HG03521 (cell line): Measurements from ENCODE around the gene EPC2.
"Not testable (repeated sequence)": the region's sequence is repeated elsewhere in the genome, so short reads cannot be mapped to it uniquely, and the experiment has no call there.

Experiments
- ATAC-seq: cut with Tn5 transposase; IDR thresholded peaks from one replicate; pipeline ENCODE4 v1.9.1; 2021; ENCODE audit warnings: mild to moderate bottlenecking, moderate library complexity; ENCODE audit not compliant: unreplicated experiment

The EPC2 gene

DNA sequence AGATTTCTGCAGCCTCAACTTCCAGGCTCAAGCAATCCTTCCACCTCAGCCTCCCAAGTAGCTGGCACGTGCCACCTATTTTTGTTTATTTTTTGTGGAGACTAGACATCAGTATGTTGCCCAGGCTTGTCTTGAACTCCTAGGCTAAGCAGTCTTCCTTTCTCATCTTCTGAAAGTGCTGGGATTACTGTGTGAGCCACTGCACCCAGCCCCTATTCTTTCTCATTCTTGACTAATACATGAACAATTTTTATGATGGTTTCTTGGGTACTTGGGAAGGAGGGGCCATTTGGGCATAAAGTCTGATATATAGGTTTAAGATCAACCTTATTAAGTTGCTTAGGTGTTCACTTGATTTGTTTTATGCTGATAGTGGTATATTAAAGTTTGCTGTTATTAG is 26.2 kb downstream of the EPC2 start:
- ATAC-seq = no peak

DNA sequence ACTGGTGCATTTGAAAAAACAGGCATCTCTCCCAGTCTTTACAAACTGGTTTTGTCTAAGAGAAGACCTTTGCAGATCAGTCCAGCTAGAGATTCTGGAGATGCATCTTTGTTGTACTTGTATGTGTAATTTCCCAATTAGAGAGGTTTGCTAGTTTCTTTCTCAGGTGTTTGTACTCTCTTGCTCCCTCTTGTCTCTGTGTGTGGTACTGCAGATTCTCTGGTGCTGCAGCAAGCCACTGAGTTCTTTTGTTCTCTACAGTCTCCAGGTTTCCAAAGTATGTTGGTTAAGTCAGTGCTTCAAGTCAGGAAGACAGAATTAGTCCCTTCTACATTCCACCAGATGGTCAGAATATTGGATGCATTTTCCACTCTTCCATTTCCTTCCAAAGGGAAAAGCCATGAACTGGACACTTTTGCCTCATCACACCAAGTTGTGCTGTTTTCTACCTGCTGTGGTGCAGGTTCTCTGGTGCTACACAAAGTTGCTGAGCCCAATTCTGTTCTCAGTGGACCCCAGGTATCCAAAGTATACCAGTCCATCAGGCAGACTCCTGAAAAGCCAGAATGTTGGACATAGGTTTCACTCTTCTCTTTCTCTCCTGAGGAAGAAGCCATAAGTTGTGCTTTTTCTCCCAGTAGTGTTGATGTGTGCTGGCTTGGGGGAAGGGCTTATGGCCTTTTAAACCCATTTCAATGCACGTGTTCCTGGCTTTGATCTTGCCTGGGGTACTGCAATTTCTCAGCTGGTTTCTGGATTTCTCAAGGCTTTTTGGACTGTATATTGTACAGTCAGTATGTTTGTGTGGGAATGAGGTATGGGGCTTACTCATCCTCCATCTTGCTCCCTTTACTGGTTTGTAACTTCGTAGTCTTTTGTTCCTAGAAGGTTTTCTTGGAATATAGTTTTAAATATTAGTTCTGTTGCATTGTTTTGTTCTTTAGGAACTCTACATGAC is 29.8 kb downstream of the EPC2 start:
- no peak for ATAC-seq

DNA sequence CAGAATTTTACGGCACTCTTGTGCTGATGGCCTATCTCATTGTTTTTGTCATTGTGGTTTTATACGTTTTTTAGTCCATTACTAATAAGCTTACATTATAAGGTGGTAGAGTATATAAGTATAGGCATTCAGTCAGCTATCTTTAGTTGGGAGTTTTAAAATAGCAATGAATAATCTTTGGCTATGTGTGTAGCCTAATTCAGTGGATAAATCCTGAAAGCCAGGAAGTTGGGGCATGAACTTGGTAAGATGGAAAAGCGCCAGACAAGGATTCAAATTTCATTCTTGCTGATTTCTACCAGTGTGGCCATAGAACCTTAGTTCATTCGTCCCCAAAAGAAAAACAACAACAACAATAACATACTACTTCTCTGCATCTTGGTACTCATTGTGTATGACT is 31.2 kb downstream of the EPC2 start:
- no peak for ATAC-seq

DNA sequence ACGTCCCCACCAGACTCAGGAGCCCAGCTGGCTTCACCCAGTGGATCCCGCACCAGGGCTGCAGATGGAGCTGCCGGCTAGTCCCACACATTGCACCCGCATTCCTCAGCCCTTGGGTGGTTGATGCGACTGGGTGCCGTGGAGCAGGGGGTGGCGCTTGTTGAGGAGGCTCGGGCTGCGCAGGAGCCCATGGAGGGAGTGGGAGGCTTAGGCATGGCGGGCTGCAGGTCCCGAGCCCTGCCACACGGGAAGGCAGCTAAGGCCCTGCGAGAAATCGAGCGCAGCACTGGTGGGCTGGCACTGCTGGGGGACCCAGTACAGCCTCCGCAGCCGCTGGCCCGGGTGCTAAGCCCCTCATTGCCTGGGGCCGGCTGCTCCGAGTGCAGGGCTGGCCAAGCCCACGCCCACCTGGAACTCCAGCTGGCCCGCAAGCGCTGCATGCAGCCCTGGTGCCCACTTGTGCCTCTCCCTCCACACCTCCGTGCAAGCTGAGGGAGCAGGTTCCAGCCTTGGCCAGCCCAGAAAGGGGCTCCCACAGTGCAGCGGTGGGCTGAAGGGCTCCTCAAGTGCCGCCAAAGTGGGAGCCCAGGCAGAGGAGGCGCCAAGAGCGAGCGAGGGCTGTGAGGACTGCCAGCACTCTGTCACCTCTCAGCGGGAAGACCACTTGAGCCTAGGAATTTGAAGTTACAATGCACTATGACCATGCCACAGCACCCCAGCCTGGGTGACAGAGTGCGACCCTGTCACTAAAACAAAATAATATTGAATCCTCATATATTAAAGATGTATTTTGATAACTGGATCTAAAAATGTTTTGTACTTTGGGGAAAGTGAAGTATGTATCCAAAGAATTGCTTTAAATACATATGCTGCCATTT is 34.0 kb downstream of the EPC2 start:
- ATAC-seq = not testable (repeated sequence)

DNA sequence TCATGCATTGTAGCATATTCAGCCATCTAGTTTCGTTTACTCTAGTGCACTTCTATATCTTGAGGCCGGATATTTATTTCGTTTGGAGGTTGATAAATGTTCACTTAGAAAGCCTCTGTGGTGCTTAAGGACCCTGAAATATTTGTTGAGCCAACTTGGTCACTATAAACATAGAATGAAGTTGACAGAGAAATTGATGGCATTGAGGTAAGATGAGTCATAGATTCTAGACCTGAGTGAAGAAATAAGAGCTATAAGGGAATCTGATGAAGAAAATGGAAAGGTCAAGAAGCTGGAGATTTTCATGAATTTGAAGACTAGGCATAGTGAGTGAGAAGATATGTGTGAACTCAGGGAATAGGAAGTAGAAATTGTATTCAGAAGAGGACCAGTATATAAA is 35.9 kb downstream of the EPC2 start:
- ATAC-seq = no peak

DNA sequence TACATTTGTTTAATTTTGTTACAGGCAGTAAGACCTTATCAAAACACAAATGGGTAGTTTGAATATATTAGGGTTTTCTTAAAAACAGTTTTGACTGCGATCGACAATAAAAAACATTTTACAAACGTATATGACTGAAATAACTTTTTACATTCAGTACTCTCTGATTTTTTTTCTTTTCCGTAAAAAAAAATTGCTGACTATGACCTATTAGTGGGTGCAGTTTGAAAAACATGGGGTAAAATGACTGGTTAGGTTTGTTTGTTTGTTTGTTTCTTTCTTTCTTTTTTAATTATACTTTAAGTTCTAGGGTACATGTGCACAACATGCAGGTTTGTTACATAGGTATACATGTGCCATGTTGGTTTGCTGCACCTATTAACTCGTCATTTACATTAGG is 36.9 kb downstream of the EPC2 start:
- ATAC-seq = no peak

DNA sequence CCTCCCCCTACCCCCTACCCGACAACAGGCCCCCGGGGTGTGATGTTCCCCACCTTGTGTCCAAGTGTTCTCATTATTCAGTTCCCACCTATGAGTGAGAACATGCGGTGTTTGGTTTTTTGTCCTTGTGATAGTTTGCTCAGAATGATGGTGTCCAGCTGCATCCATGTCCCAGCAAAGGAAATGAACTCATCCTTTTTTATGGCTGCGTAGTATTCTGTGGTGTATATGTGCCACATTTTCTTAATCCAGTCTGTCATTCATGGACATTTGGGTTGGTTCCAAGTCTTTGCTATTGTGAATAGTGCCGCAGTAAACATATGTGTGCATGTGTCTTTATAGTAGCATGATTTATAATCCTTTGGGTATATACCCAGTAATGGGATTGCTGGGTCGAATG is 37.3 kb downstream of the EPC2 start:
- not testable (repeated sequence) for ATAC-seq

DNA sequence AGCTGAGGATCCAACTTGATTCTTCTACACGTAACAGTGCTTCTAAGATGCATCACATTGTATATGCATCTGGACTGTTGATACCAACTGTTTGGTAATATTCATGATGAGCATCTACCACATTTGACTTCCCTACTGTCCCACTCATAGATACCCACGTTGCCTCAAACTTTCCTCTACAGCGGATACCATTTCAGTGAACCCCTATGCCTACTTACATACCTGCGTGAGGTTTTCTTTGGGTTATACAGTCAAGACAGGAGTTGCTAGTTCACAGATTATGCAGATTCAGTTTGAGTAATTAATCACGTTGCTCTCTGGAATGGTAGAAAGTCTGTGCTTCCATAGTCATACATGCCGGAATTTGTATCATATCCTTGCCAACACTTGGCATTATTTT is 40.0 kb downstream of the EPC2 start:
- ATAC-seq = no peak

DNA sequence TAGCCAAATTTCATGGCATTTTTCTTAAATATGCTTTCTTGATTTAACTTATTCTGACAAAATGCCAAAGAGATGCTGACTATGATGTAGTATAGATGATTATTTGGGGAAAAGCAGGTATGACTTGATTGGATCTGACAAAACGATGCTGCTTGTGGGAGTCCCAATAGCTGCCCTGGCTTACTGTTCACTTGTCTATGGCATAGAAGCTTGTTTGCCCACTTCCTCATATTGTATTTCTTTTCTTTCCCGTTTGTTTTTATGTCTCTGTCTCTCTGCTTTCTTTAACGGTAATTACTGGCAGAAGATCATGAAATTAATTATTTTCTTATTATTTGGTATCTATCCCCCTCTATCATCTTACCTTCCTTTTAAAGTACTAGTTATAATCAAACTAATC is 43.0 kb downstream of the EPC2 start:
- no peak for ATAC-seq

DNA sequence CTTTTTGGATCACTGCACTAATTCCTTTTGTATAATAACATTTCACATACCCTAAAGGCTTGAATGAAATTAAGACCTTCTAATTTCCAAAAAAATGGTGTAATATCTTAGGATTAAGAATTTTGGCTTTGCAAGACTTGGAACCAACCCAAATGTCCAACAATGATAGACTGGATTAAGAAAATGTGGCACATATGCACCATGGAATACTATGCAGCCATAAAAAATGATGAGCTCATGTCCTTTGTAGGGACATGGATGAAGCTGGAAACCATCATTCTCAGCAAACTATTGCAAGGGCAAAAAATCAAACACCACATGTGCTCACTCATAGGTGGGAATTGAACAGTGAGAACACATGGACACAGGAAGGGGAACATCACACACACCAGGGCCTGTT is 43.5 kb downstream of the EPC2 start:
- not testable (repeated sequence) for ATAC-seq

DNA sequence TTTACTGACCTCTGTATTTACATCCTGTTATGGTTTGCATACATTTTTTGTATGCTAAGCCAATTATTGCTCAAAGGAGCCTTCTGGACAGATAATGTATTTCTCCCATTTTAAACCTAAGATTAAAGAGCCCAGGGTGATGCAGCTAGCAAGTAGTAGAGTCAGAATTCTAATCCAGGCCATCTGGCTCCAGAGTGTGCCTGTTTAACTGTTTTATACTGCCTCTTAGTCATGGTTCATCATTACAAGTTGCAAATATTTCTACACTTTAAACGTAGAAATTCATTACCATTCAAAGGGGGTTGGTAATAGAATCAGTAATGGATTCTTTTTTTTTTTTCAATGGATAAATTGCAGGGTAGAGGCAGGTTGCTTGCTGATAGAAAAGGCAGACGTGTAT is 52.4 kb downstream of the EPC2 start:
- no peak for ATAC-seq

DNA sequence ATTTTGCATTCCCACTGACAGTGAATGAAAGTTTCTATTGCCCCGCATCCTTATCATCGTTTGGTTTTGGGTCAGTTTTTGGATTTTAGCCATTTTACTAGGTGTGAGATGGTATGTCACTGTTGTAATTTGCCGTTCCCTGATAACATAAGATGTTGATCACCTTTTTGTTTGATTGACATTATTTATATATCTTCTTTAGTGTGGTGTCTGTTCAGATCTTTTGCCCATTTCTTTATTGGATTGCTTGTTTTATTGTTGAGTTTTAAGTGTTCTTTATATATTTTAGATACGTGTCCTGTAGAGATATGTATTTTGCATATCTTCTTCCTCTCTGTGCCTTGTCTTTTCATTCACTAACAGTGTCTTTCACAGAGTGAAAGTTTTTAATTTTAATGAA is 55.3 kb downstream of the EPC2 start:
- no peak for ATAC-seq

DNA sequence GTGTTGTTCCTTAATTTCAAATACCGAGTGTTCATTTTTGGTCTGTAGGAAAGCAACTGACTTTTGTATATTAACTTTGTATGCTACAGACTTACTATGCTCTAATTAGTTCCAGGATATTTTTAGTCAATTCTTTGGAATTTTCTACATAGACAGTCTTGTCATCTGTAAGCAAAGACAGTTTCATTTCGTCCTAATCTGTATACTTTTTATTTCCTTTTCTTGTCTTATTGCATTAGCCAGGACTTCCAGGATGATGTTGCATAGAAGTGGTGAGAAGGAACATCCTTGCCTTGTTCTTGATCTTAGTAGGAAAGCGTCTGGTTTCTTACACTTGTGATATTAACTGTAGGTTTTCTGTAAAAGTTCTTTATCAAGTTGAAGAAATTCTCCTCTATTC is 56.5 kb downstream of the EPC2 start:
- no peak for ATAC-seq

DNA sequence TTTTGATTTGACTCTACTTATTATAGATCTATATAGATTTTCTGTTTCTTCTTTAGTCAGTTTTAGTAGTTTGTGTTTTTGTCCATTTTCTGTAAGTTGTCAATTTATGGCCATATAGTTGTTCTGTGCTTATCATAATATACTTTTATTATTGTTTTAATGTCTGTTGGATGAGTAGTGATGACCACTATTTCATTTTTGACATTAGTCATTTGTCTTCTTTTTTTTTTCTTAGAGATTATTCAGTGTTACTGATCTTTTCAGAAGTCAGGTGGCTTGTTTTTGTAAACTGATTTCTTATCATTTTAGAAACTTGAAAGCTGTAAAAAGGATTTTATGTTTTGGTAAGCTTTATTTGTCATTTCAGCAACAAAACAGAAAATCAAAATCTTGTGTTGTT is 57.3 kb downstream of the EPC2 start:
- ATAC-seq = no peak

DNA sequence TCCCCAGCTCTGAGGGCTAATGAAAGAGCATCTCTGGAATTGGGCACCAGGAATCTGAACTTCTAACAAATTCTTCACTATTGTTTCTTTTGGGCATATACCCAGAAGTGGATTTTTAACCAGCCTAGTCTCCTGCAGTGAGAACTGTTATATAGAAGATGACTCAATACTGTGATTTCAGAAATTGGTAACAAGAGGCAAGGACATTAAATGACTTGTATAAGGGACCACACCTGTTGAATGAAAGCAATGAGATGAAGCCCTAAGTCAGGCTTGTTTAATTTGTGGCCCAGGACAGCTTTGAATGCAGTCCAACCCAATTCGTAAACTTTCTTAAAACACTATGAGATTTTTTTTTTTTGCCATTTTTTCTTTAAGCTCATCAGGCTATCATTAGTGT is 57.9 kb downstream of the EPC2 start:
- no peak for ATAC-seq

DNA sequence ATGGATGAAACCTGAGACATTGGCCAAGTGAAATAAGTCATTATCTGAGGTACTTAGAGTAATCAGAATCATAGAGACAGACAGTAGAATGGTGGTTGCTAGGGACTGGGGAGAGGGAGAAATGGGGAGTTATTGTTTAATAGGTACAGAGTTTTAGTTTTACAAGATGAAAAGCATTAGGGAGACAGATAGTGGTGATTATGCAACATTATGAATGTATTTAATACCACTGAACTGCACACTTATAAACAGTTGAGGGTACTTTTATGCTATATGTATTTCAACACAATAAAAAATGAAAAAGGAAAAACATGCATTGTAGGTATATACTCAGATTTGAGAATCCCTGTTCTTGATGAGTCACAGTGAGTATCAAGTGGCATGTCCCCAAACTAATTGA is 59.7 kb downstream of the EPC2 start:
- ATAC-seq = no peak

DNA sequence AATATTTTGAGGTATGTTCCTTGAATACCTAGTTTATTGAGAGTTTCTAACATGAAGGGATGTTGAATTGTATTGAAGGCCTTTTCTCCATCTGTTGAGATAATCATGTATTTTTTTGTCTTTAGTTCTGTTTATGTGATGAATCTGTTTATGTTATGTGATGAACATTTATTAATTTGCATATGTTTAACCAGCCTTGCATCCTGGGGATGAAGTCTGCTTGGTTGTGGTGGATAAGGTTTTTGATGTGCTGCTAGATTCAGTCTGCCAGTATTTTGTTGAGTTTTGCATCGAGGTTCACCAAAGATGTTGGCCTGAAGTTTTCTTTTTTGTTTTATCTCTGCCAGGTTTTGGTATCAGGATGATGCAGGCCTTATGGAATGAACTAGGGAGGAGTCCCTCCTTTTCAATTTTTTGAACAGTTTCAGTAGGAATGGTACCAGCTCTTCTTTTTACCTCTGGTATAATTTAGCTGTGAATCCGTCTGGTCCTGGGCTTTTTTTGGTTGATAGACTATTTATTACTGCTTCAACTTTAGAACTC is 71.9 kb downstream of the EPC2 start:
- ATAC-seq = no peak

DNA sequence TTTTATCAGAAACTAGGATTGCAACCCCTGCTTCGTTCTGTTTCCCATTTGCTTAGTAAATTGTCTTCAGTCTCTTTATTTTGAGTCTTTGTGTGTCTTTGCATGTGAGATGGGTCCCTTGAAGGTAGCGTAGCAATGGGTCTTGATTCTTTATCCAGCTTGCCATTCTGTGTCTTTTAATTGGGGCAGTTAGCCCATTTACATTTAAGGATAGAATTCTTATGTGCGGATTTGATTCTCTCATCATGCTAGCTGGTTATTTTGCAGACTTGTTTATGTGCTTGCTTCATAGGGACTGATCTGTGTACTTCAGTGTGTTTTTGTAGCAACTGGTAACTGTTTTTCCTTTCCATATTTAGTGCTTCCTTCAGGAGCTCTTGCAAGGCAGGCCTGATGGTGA is 73.5 kb downstream of the EPC2 start:
- no peak for ATAC-seq

DNA sequence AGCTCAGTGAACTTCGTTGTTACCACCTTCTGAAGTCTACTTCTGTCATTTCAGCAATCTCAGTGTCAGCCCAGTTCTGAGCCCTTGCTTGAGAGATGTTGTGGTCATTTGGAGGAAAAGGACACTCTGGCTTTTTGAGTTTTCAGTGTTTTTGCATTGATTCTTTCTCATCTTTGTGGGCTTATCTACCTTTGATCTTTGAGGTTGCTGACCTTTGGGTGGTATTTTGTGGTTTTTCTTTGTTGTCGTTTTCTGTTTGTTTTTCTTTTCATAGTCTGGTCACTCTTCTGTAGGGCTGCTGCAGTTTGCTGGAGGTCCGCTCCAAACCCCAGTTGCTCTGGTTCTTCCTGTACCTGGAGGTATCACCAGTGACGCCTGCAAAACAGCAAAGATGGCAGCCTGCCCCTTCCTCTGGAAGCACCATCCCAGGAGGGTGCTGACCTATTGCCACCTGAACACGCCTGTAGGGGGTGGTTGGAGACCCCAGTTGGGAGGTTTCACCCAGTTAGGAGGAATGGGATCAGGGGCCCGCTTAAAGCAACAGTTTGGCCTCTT is 74.7 kb downstream of the EPC2 start:
- no peak for ATAC-seq

DNA sequence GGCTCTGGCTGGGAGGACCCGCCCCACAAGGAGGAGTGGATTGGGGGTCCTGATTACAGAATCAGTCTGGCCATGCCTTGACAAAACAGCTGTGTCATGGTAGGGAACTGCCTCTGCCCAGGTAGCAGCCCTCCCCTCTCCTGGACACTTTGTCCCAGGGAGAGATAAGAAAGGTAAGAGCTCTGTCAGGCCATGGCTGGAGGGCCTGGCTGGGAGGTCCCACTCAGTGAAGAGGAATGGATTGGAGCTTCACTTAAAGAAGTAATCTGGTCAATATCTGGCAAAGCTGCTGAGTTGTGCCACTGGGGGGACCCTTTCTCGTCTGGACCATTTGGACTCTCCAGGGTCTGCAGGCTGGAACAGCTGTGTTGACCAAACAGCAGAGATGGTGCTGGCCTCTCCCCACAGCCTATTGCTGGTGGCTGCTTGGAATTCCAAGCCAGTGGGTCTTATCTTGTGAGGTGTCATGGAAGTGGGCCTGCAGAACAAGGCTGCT is 75.4 kb downstream of the EPC2 start:
- no peak for ATAC-seq

DNA sequence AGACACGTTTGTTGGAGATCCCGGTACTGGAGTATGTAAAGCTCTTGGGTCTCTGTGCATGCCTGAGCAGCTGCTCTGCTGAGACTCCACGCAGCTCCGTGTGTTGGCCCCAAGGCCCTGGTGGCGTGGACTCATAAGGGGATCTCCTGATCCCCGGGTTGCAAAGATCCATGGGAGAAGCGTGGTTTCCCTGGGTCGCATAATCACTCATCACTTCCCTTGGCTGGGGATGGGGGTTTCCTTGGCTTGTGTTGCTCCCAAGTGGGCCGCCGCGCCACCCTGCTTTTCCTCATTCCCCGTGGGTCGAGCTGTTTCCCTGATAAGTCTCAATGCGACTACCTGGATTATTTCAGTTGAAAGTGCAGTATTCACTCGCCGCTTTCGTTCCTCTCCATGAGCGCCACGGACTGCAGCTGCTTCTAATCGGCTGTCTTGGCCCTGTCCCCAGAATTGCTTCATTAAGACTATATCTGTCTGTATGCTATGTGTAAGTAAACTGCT is 76.0 kb downstream of the EPC2 start:
- no peak for ATAC-seq
